Mucosa of rectum (tissue), 2 donors: ENCODE data around the gene MAGI1.

Experiments
- H3K27ac ChIP-seq, 2 donors: one replicate each; pipeline ENCODE4 v1.7.0; 2013; ENCODE audit warnings: inconsistent platforms in 2 of 2, low read depth in 2 of 2, low read length in 2 of 2
- H3K27me3 ChIP-seq, 2 donors: one replicate each; pipeline ENCODE4 v1.7.0; 2013; ENCODE audit warnings: low read length in 2 of 2; ENCODE audit not compliant: control insufficient read depth in 2 of 2, insufficient read depth in 2 of 2
- H3K36me3 ChIP-seq, 2 donors: one replicate each; pipeline ENCODE4 v1.7.0; 2013; ENCODE audit warnings: low read length in 2 of 2; ENCODE audit not compliant: control insufficient read depth in 2 of 2, insufficient read depth in 2 of 2
- H3K4me1 ChIP-seq, 2 donors: one replicate each; pipeline ENCODE4 v1.7.0; 2013; ENCODE audit warnings: low read length in 2 of 2, mild to moderate bottlenecking in 1 of 2; ENCODE audit not compliant: control insufficient read depth in 2 of 2, insufficient read depth in 2 of 2
- H3K4me3 ChIP-seq, 2 donors: one replicate each; pipeline ENCODE4 v1.7.0; 2013; ENCODE audit warnings: low read length in 2 of 2
- H3K9ac ChIP-seq, 2 donors: one replicate each; pipeline ENCODE4 v1.7.0; 2013; ENCODE audit warnings: low read length in 2 of 2, low read depth in 1 of 2, mild to moderate bottlenecking in 1 of 2
- H3K9me3 ChIP-seq, 2 donors: one replicate each; pipeline ENCODE4 v1.7.0; 2013; ENCODE audit warnings: low read length in 2 of 2; ENCODE audit not compliant: control insufficient read depth in 2 of 2
- donor health status: healthy.
- donor health status: Normal muscosa, but diverticular disease.

Gene MAGI1

GRCh38 chr3:65979162-65979561 is 59.6 kb downstream of the MAGI1 start:
- Histone ChIP-seq H3K9ac (no peak overlapping the region), H3K4me3 (no peak overlapping the region), H3K27me3 (no peaks in the 10 kb centered on the region), H3K36me3 (peaks cover 0 to 2% of the 10 kb centered on the region in 2 donors), H3K27ac (no peak overlapping the region), H3K4me1 (no peaks in the 10 kb centered on the region), H3K9me3 (no peaks in the 10 kb centered on the region)

- H3K27me3 ChIP-seq: no peaks in the 10 kb centered on the region
- H3K9ac ChIP-seq: no peak overlapping the region
- H3K36me3 ChIP-seq: peaks cover 0 to 2% of the 10 kb centered on the region in 2 donors
- H3K27ac ChIP-seq: no peak overlapping the region
- no peak overlapping the region for H3K4me3 ChIP-seq
- H3K4me1 ChIP-seq: no peaks in the 10 kb centered on the region
- no peaks in the 10 kb centered on the region for H3K9me3 ChIP-seq
Observed at GRCh38 chr3:65978116-65978515, 60.6 kb downstream of the MAGI1 start.

GRCh38 chr3:65975032-65975431 is 63.7 kb downstream of the MAGI1 start:
- Histone ChIP-seq H3K4me1 (peaks cover 0 to 4% of the 10 kb centered on the region in 2 donors), H3K9ac (no peak overlapping the region), H3K27ac (no peak overlapping the region), H3K27me3 (no peaks in the 10 kb centered on the region), H3K9me3 (no peaks in the 10 kb centered on the region), H3K4me3 (no peak overlapping the region), H3K36me3 (peaks cover 0 to 2% of the 10 kb centered on the region in 2 donors)

DNA sequence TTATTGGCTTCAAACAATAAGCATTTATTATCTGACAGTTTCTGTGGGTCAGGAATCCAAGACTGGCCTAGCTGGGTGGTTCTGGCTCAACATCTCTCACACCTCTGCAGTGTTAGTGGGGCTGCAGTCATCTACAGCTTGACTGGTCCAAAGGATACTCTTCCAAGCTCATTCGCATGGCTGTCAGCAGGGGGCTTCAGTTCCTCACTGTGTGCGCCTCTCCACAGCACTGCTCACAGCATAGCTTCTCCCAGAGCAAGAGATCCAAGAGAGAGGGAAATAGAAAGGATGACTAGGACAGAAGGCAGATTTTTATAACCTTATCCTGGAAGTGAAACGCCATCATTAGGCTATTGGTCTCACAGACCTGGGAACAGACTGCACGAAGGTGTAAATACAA is 64.2 kb downstream of the MAGI1 start:
- no peaks in the 10 kb centered on the region for H3K9me3 ChIP-seq
- no peak overlapping the region for H3K9ac ChIP-seq
- H3K27ac ChIP-seq: no peak overlapping the region
- H3K4me3 ChIP-seq: no peak overlapping the region
- no peaks in the 10 kb centered on the region for H3K27me3 ChIP-seq
- peaks cover 0 to 4% of the 10 kb centered on the region in 2 donors for H3K4me1 ChIP-seq
- H3K36me3 ChIP-seq: peaks cover 0 to 2% of the 10 kb centered on the region in 2 donors

- no peaks in the 10 kb centered on the region for H3K27me3 ChIP-seq
- H3K36me3 ChIP-seq: peaks cover 0 to 2% of the 10 kb centered on the region in 2 donors
- H3K4me1 ChIP-seq: peaks cover 0 to 4% of the 10 kb centered on the region in 2 donors
- H3K27ac ChIP-seq: no peak overlapping the region
- H3K4me3 ChIP-seq: no peak overlapping the region
- no peak overlapping the region for H3K9ac ChIP-seq
- no peaks in the 10 kb centered on the region for H3K9me3 ChIP-seq
Observed at GRCh38 chr3:65972765-65973164, 66.0 kb downstream of the MAGI1 start.

DNA sequence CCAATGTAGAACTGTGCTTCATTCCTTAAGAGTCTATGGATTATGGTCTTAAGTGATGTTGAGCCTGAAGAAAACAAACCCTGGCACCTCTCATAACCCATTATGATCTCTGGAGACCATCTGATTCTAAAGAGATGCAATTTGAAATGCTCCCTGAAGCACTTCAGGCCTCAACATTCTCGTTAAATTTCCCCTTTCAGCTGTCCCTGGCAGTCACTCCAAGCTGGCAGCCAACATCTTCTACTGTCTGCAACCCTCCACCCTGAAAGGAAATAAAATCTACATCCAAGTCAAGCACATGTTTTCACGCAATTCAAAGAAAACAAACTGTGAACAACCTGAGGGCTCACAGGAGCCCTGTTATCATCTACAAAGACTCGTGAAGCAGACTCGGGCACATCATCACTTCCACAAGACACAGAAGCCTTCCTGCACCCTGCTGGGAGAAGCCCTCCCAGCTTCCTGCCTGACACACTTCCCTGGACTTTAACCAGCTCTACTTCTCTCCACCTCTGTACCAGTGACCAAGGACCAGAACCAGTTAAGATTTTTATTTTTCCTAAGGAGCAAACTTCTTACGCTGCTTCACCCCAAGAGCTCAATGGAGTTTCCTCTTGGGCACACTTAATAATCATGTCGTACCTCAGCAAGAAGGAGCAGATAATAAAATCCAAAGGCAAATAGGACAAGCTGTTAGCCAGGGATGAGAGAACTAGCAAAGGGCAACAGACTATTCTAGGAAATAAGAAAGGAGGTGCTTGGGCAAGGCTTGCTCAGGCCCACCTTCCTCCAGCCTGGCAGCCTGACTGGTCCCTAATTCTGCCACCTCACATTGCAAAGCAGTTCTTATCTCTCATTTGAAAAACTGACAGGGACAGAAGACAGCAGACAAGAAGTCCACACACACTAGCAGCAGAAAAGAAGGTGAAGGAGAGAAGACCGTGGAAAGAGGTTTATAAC is 67.1 kb downstream of the MAGI1 start:
- Histone ChIP-seq H3K27ac (no peak overlapping the region), H3K4me1 (peaks cover 0 to 4% of the 10 kb centered on the region in 2 donors), H3K36me3 (peaks cover 0 to 2% of the 10 kb centered on the region in 2 donors), H3K27me3 (no peaks in the 10 kb centered on the region), H3K9ac (no peak overlapping the region), H3K9me3 (no peaks in the 10 kb centered on the region), H3K4me3 (no peak overlapping the region)

GRCh38 chr3:65968996-65969395 is 69.7 kb downstream of the MAGI1 start:
- H3K27me3 ChIP-seq: no peaks in the 10 kb centered on the region
- no peaks in the 10 kb centered on the region for H3K36me3 ChIP-seq
- peaks cover 1 to 7% of the 10 kb centered on the region in 2 donors for H3K4me1 ChIP-seq
- H3K9me3 ChIP-seq: no peaks in the 10 kb centered on the region
- no peak overlapping the region for H3K27ac ChIP-seq
- H3K9ac ChIP-seq: no peak overlapping the region
- no peak overlapping the region for H3K4me3 ChIP-seq

GRCh38 chr3:65967451-65967850 is 71.3 kb downstream of the MAGI1 start:
- Histone ChIP-seq H3K4me1 (peaks cover 5 to 7% of the 10 kb centered on the region in 2 donors), H3K27ac (no peak overlapping the region), H3K36me3 (no peaks in the 10 kb centered on the region), H3K9ac (no peak overlapping the region), H3K27me3 (no peaks in the 10 kb centered on the region), H3K4me3 (no peak overlapping the region), H3K9me3 (no peaks in the 10 kb centered on the region)

- Histone ChIP-seq H3K4me1 (peaks cover 5 to 13% of the 10 kb centered on the region in 2 donors), H3K27ac (no peak overlapping the region), H3K9me3 (no peaks in the 10 kb centered on the region), H3K36me3 (no peaks in the 10 kb centered on the region), H3K9ac (no peak overlapping the region), H3K27me3 (no peaks in the 10 kb centered on the region), H3K4me3 (no peak overlapping the region)
Observed at GRCh38 chr3:65964838-65965237, 73.9 kb downstream of the MAGI1 start.

- Histone ChIP-seq H3K4me3 (no peak overlapping the region), H3K9me3 (no peaks in the 10 kb centered on the region), H3K27ac (peak overlapping the region; percentile 58 to 62), H3K4me1 (peaks cover 5 to 13% of the 10 kb centered on the region in 2 donors), H3K36me3 (no peaks in the 10 kb centered on the region), H3K27me3 (no peaks in the 10 kb centered on the region), H3K9ac (no peak overlapping the region)
Observed at GRCh38 chr3:65963787-65964677, 74.7 kb downstream of the MAGI1 start.
